ENCODE data around the gene NFIB. TPM values are rescaled to one million over a fixed set of nuclear protein-coding genes. Genes with fewer than 3 reads are reported as not detected.

NFIB gene
- total RNA-seq, 1 donor from 2014 or later = 9.4 TPM

- DNase-seq (ENCODE audit: low read depth) (no peak), FAIRE-seq (no peak)
- Histone ChIP-seq H4K20me1 (ENCODE audit: insufficient read depth, low read length) (no peaks in the 10 kb centered on the region), H2AFZ (ENCODE audit: low read depth, low read length) (no peak overlapping the region), H3K36me3 (ENCODE audit: insufficient read depth, low read length) (no peaks in the 10 kb centered on the region), H3K4me1 (ENCODE audit: insufficient read depth, low read length) (peaks cover 42% of the 10 kb centered on the region), H3K27ac (ENCODE audit: low read depth, low read length) (peak overlapping the region; percentile 20), H3K9me3 (ENCODE audit: insufficient read depth, low read depth, low read length) (no peaks in the 10 kb centered on the region), H3K4me3 (ENCODE audit: insufficient read depth, low read depth, low read length) (peak overlapping the region; percentile 46), H3K9ac (ENCODE audit: low read length) (peak overlapping the region; percentile 62), H3K27me3 (ENCODE audit: insufficient read depth, low read length) (peaks cover 90% of the 10 kb centered on the region), H3K4me2 (ENCODE audit: low read length) (peak overlapping the region; percentile 80), H3K79me2 (ENCODE audit: insufficient read depth, low read length) (peaks cover 36% of the 10 kb centered on the region)
- no peaks in the 10 kb centered on the region for H3K36me3 Mint-ChIP-seq (ENCODE audit: low read depth, unreplicated experiment)
- H3K4me1 Mint-ChIP-seq (ENCODE audit: low read depth, unreplicated experiment) = peaks cover 3% of the 10 kb centered on the region
- no peak overlapping the region for H3K27ac Mint-ChIP-seq (ENCODE audit: unreplicated experiment)
- H3K9me3 Mint-ChIP-seq (ENCODE audit: unreplicated experiment) = no peaks in the 10 kb centered on the region
- TF ChIP-seq CTCF (IDR thresholded peaks at IDR 0.05; ENCODE audit: insufficient read depth, low read depth, low read length) = no peak
- TF ChIP-seq EZH2 (IDR thresholded peaks at IDR 0.05; ENCODE audit: insufficient read depth, low read length) = no peak
- H3K27me3 Mint-ChIP-seq (ENCODE audit: low read depth, unreplicated experiment) = peaks cover 72% of the 10 kb centered on the region
- peak overlapping the region; percentile 40 for H3K4me3 Mint-ChIP-seq (ENCODE audit: unreplicated experiment)
Measured at GRCh38 chr9:14349447-14350348, 35.8 kb upstream of the NFIB start.

DNA sequence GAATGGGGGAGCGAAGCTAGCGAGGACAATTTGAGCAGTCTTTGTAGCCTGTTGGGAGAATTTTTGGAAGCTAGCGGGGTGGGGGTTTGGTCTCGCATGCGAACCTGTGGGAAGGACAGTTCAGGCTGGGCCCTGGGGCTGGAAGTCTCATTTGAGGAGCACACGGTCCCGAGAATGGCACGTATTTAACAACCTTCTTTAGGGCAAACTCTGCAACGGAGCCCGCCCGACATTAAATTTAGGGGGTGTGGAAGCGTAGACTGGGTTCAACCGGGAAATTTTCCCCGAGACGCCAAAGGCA lies 35.2 kb upstream of the NFIB start:
- Histone ChIP-seq H3K9ac (ENCODE audit: low read length) (peak overlapping the region; percentile 62), H3K27ac (ENCODE audit: low read depth, low read length) (peak overlapping the region; percentile 20), H3K27me3 (ENCODE audit: insufficient read depth, low read length) (peaks cover 90% of the 10 kb centered on the region), H3K79me2 (ENCODE audit: insufficient read depth, low read length) (peaks cover 36% of the 10 kb centered on the region), H3K4me1 (ENCODE audit: insufficient read depth, low read length) (peaks cover 42% of the 10 kb centered on the region), H3K4me2 (ENCODE audit: low read length) (peak overlapping the region; percentile 80), H2AFZ (ENCODE audit: low read depth, low read length) (no peak overlapping the region), H3K9me3 (ENCODE audit: insufficient read depth, low read depth, low read length) (no peaks in the 10 kb centered on the region), H4K20me1 (ENCODE audit: insufficient read depth, low read length) (no peaks in the 10 kb centered on the region), H3K36me3 (ENCODE audit: insufficient read depth, low read length) (no peaks in the 10 kb centered on the region), H3K4me3 (ENCODE audit: insufficient read depth, low read depth, low read length) (peak overlapping the region; percentile 46)
- no peak for FAIRE-seq
- Mint-ChIP-seq H3K36me3 (ENCODE audit: low read depth, unreplicated experiment) (no peaks in the 10 kb centered on the region), H3K9me3 (ENCODE audit: unreplicated experiment) (no peaks in the 10 kb centered on the region), H3K27ac (ENCODE audit: unreplicated experiment) (no peak overlapping the region), H3K4me3 (ENCODE audit: unreplicated experiment) (peak overlapping the region; percentile 77), H3K4me1 (ENCODE audit: low read depth, unreplicated experiment) (peaks cover 3% of the 10 kb centered on the region), H3K27me3 (ENCODE audit: low read depth, unreplicated experiment) (peaks cover 67% of the 10 kb centered on the region)
- TF ChIP-seq CTCF (IDR thresholded peaks at IDR 0.05; ENCODE audit: insufficient read depth, low read depth, low read length) (no peak), EZH2 (IDR thresholded peaks at IDR 0.05; ENCODE audit: insufficient read depth, low read length) (no peak)
- DNase-seq (ENCODE audit: low read depth) = no peak
